ENCODE data around the gene PRR18. TPM values are rescaled to one million over a fixed set of nuclear protein-coding genes. Genes with fewer than 3 reads are reported as not detected.

Gene PRR18
- total and polyA plus RNA-seq, 9 of the 15 experiments (the other 6 are each of a cell fraction or from before 2014, with no cell fraction given) = not detected

GRCh38 chr6:166284640-166285039 is 23.6 kb downstream of the PRR18 start:
- H3K4me1 ChIP-seq (replicated peaks in 1 of 2; ENCODE audit: control insufficient read depth in 2 of 2, insufficient read depth in 2 of 2, low read length in 2 of 2) = no peaks in the 10 kb centered on the region
- ChIA-PET CTCF (ENCODE audit: low intra/inter-chr PET ratio) (no interaction called here), POLR2A (interaction anchor here (0.7 to 1.0 kb wide), 2 partner anchors 126 to 366 kb away, joined by 3 to 4 read pairs; no protein-coding TSS in a partner anchor)
- no peaks in the 10 kb centered on the region for H3K36me3 ChIP-seq (ENCODE audit: control insufficient read depth, insufficient read depth, low read length)
- no peak overlapping the region for H3K9ac ChIP-seq (ENCODE audit: insufficient read depth in 1 of 2, low read depth in 2 of 2, low read length in 2 of 2)
- H3K27me3 ChIP-seq (ENCODE audit: control insufficient read depth in 2 of 2, insufficient read depth in 2 of 2, low read length in 2 of 2) = peaks cover 47 to 66% of the 10 kb centered on the region in 2 experiments
- DNase-seq (ENCODE audit: extremely low read depth in 1 of 4, low spot score in 3 of 4) (no peak), FAIRE-seq (no peak), ATAC-seq (no peak)
- BruUV-seq (replicated peaks) = no TSS peak
- TF ChIP-seq BCOR (IDR thresholded peaks at IDR 0.05) = no peak
- no peak for TF ChIP-seq ZBTB40 (IDR thresholded peaks at IDR 0.05)
- no peak for TF ChIP-seq ZBTB40 (CRISPR knock-in tag; IDR thresholded peaks at IDR 0.05)
- TF ChIP-seq ZBTB7A (IDR thresholded peaks at IDR 0.05; ENCODE audit: borderline replicate concordance, control insufficient read depth, low read depth, low read length) = no peak
- no peak for TF ChIP-seq DLX4 (CRISPR knock-in tag; IDR thresholded peaks at IDR 0.05)
- TF ChIP-seq RFX7 (CRISPR knock-in tag; IDR thresholded peaks at IDR 0.05) = no peak
- no peaks in the 10 kb centered on the region for H4K20me1 ChIP-seq (replicated peaks; ENCODE audit: control insufficient read depth, insufficient read depth, low read length)
- no peaks in the 10 kb centered on the region for H3K9me1 ChIP-seq (ENCODE audit: control insufficient read depth, insufficient read depth, low read length)
- H3K79me2 ChIP-seq (ENCODE audit: control insufficient read depth, insufficient read depth, low read length) = no peaks in the 10 kb centered on the region
- no peak overlapping the region for H2AFZ ChIP-seq (ENCODE audit: low read depth, low read length)
- H3K27ac ChIP-seq (ENCODE audit: extremely low read depth, low read depth, low read length) = no peak overlapping the region
- H3K4me3 ChIP-seq = no peak overlapping the region
- H3K9me3 ChIP-seq (replicated peaks; ENCODE audit: control insufficient read depth, insufficient read depth, low read depth, low read length) = no peaks in the 10 kb centered on the region
- 1% methylated on average over 5 of the region's 6 CpGs for WGBS (ENCODE audit: insufficient coverage, low coverage, missing lambda C conversion rate)
- intact Hi-C loops (cut with micrococcal nuclease) (no loop called here), in situ Hi-C loops (cut with MboI) (no loop called here)
- no peak overlapping the region for H3K4me2 ChIP-seq (ENCODE audit: insufficient read depth, low read length)

Measured in K562 (cell line).